Brain pericyte (primary cell): ENCODE results near the gene DGKI.

Source experiments
- DNase-seq: peaks from one replicate; pipeline ENCODE4 v3.0.0-alpha.2; 2012; ENCODE audit warnings: low read depth, low spot score

The DGKI gene

DNA sequence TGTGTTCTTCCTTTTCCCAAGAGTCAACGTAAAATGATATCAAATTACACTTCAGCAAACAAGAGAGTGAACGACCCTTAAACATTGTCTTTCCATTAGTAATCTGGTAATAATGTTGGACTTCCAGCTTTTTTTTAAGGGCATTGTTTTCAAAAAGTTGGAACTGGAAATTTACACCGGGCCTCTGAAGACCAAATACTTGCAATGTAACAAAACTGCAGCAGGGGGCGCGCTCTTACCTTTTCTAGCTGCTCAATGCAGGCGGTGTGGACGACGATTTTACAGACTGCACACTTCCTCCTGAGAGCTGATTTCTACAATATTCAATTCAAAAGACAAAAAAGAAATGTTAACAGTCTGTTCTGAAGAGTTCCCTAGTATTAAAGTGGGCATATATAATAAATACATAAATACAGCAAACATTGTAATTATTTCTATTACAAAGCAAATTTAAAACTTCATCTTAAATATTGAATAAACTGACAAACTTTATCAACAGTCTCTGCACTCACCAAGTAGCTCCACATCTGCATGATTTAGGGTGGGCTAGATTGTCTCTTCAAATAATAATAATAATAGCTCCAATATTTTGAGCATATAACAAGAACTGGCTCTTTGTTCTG is 190.4 kb downstream of the DGKI start:
- peak; percentile 24 for DNase-seq

DNA sequence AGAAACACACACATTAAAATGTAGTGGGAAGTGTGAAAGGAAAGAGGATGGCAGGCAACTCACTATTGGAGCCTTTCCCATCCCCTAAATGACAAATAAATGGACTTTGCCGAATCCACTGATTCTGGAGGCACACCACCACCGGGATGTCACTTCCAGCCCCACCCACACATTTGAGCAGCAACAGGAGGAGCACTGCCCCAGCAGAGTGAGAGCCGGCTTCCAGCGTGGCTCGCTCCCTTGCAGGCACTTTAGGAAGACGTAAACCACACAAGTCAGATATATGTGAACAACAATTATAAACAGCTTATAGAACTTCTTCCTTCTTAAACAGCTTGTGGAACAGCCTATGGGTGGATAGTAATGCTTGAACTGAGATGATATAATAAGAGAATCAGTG is 191.0 kb downstream of the DGKI start:
- DNase-seq = no peak

DNA sequence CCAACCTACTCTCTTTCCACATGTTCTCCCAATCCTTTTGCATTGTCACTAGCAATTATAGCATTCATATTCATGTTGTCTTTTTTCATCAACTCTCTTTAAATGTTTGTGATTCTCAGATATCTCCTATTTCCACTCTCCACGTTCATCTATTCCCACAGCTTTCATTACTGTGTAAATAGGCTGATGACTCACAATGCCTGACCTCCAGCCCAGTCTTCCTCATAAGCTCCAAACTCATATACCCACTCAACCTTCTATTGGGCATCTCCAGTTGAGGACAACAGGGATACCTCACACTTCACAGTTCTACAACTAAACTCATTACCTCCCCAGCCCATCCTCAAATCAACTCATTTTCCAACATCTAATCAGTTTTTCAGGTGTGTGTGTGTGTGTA is 194.1 kb downstream of the DGKI start:
- no peak for DNase-seq

- DNase-seq = no peak
Measured at GRCh38 chr7:137647905-137648565, 198.7 kb downstream of the DGKI start.

- DNase-seq = no peak
Measured at GRCh38 chr7:137642472-137642871, 204.3 kb downstream of the DGKI start.

- no peak for DNase-seq
Measured at GRCh38 chr7:137642031-137642430, 204.7 kb downstream of the DGKI start.

DNA sequence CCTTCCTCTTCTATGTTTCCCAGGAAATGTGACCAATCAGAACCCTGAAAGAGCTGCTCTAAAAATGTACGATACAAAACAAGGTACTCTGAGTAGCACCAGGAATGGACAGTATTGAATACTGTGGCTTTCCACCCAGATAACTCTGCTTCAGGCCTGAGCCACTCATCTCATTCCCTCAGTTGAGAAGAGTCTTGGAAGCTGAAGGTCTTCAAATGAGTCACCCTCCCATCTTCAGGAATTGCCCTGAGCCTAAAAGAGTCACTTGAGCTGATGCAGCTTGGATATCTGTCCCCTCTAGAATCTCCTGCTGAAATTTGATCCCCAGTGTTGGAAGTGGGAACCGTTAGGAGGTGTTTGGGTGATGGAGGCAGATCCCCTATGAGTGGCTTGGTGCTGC is 210.4 kb downstream of the DGKI start:
- no peak for DNase-seq

DNA sequence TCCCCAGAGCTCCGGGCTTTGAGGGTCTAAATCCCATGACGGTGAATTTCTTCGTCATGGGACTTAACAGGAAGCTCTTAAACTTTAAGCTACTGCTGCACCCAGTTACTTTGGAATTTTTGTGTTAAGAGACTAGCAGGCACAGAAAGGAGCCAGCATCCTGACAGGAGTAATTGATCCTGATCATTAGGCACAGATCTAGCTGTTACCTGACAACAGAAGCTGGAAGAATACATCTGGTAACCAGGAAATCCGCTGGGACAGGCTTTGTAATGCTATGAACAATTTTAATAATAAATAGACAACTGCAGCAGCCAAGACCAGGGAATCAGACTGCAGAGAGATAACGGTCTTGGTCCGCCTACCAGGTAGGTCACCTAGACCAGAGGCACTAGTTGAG is 210.9 kb downstream of the DGKI start:
- DNase-seq = no peak

GRCh38 chr7:137635132-137635531 is 211.6 kb downstream of the DGKI start:
- DNase-seq = no peak

GRCh38 chr7:137634356-137634755 is 212.4 kb downstream of the DGKI start:
- DNase-seq = no peak

DNA sequence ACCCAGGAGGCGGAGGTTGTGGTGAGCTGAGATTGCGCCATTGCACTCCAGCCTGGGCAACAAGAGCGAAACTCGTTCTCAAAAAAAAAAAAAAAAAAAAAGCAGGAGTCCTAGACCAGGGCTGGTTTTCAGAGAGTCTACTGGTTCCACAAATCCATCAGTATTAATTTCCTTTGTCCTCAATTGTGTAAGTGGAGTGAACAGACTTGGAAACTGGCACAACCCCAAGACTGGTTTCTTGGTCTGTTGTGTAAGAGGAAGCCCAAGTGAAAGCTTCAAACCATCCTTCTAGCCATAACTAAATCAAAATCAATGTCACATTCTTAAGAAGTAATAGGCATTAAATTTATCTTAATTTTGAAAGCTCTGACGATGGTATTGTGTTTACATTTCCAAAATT is 213.6 kb downstream of the DGKI start:
- no peak for DNase-seq

GRCh38 chr7:137628216-137628615 is 218.6 kb downstream of the DGKI start:
- DNase-seq = no peak

GRCh38 chr7:137626469-137627067 is 220.2 kb downstream of the DGKI start:
- no peak for DNase-seq

GRCh38 chr7:137625197-137625596 is 221.6 kb downstream of the DGKI start:
- no peak for DNase-seq

GRCh38 chr7:137619181-137619580 is 227.6 kb downstream of the DGKI start:
- no peak for DNase-seq

GRCh38 chr7:137618748-137619147 is 228.0 kb downstream of the DGKI start:
- DNase-seq = no peak

DNA sequence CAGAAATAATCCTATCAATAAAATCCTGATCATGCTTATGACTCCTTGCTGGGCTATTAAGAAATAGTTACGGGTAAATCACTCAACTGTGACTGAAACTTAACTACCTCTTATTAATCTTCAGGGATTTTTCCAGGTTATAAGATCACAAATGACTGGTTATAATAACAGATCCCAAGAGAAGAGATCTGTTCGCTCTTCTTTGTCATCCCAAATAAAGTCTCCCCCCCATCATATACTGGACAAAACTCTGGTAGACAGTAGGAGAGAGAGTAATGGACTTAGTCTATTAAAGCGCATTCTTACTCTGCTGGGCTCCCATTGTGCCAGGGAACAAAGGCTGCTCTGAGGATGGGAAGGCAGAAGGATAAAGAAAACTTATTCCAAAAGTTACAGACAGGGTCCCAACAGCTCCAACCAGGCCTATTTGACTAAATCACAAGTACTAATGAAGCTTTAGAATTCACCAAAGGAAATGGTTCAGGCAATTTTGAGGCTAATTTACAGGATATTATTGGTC is 233.7 kb downstream of the DGKI start:
- no peak for DNase-seq

DNA sequence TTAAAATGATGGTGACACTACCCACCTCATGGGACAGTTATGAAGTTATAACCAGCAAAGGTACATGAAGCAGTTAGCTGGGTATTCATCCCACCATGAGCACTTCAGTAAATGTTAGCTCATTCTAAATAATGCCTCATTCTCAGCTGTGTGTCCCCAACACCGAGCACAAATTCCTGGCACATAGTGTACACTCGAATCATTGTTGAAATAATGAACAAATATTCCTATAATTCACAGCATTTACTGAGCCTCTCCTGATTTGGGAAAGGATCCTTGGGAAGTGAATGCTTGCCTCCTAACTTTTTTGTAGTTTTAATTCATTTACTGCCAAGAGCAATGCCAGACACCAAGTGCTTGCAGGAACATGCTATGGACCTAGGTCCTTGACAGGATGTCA is 235.2 kb downstream of the DGKI start:
- DNase-seq = no peak

DNA sequence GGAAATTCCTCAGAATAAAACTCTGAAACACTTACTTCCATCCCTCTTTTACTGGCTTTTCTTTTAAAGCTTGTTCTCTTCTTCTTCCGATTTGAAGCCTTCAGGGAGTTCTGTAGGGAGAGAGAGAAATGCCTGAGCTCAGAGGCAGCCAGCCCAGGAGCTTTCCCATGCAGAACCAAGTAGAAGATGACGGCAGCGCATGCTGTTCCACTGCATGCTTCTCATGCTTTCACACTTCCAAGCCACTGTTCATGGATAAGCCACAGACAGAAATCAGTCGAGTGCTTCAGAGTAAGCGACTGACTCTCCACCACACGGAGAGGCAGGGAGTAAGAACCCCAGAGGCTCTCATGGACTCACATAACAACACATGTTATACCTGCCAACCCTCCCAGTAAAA is 237.3 kb downstream of the DGKI start:
- DNase-seq = no peak

- DNase-seq = no peak
Measured at GRCh38 chr7:137606061-137606674, 240.6 kb downstream of the DGKI start.

DNA sequence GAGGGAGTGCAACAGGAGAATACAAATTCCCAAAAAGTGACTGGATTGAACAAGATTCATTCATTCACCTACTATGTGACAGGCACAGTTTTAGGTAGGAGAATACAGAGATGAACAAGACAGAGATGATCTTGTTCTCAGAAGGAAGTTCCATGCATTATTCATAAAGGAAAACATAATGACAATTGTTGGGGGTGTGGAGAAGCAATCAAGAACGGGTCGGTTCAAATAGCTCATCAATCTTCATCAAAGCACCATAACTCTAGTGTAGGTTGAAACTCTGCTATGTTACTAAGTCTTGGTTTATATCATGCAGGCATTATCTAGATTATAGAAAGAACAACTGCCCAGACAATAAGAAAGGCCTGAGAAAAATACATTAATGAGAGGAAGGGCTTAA is 243.7 kb downstream of the DGKI start:
- no peak for DNase-seq

- no peak for DNase-seq
Measured at GRCh38 chr7:137601642-137602041, 245.1 kb downstream of the DGKI start.

- DNase-seq = no peak
Measured at GRCh38 chr7:137597856-137598255, 248.9 kb downstream of the DGKI start.
